OCI-LY1 (cell line): ENCODE data around the gene BLMH.

Experiments
- H2AFZ ChIP-seq: fragments of 200-600 bp; sonication (generic), shearing (Covaris generic); 2 replicates; pipeline ENCODE4 v1.6.0; 2014; ENCODE audit warnings: antibody characterized with exemption, mild to moderate bottlenecking, low read length
- H3F3A ChIP-seq: fragments of 200-600 bp; sonication (generic), shearing (Covaris generic); 2 replicates; pipeline ENCODE4 v1.6.0; 2014; ENCODE audit warnings: mild to moderate bottlenecking, antibody characterized with exemption, low read length, moderate library complexity; ENCODE audit not compliant: insufficient read depth
- H3K27ac ChIP-seq: fragments of 200-600 bp; sonication (generic); 2 replicates; pipeline ENCODE4 v1.5.1; 2014; ENCODE audit warnings: low read length, mixed run types, mild to moderate bottlenecking, low read depth; ENCODE audit not compliant: poor library complexity, severe bottlenecking
- H3K27me3 ChIP-seq: fragments of 200-600 bp; sonication (generic); 2 replicates; pipeline ENCODE4 v1.6.0; 2014; ENCODE audit warnings: antibody characterized with exemption, mild to moderate bottlenecking, low read length, moderate library complexity; ENCODE audit not compliant: insufficient read depth
- H3K36me3 ChIP-seq: fragments of 200-600 bp; sonication (generic); 2 replicates; pipeline ENCODE4 v1.6.1; 2014; ENCODE audit warnings: mild to moderate bottlenecking, antibody characterized with exemption, low read length, moderate library complexity, mixed read lengths; ENCODE audit not compliant: insufficient read depth
- H3K4me1 ChIP-seq: fragments of 200-600 bp; sonication (generic); 2 replicates; pipeline ENCODE4 v1.5.1; 2014; ENCODE audit warnings: mild to moderate bottlenecking, low read length, moderate library complexity; ENCODE audit not compliant: insufficient read depth, severe bottlenecking
- H3K4me2 ChIP-seq: fragments of 200-600 bp; sonication (generic), shearing (Covaris generic); 2 replicates; pipeline ENCODE4 v1.6.1; 2014; ENCODE audit warnings: low read length
- H3K4me3 ChIP-seq: fragments of 200-600 bp; sonication (generic); 2 replicates; pipeline ENCODE4 v1.5.1; 2014; ENCODE audit warnings: low read length, low read depth, mild to moderate bottlenecking, mixed read lengths; ENCODE audit not compliant: poor library complexity, severe bottlenecking
- H3K79me2 ChIP-seq: fragments of 200-600 bp; shearing (Covaris generic); 2 replicates; pipeline ENCODE4 v1.6.1; 2016; ENCODE audit warnings: mixed run types, low read length, mixed read lengths; ENCODE audit not compliant: insufficient read depth
- H3K9ac ChIP-seq: fragments of 200-600 bp; sonication (generic), shearing (Covaris generic); 2 replicates; pipeline ENCODE4 v1.6.1; 2014; ENCODE audit warnings: mild to moderate bottlenecking, low read length, mixed read lengths
- H3K9me2 ChIP-seq: fragments of 200-600 bp; sonication (generic), shearing (Covaris generic); 2 replicates; pipeline ENCODE4 v1.6.1; 2014; ENCODE audit warnings: low read depth, mild to moderate bottlenecking, low read length, mixed read lengths
- H3K9me3 ChIP-seq: fragments of 200-600 bp; shearing (Covaris generic); 2 replicates; pipeline ENCODE4 v1.6.1; 2014; ENCODE audit warnings: low read length, mixed read lengths
- H4K20me1 ChIP-seq: fragments of 200-600 bp; sonication (generic), shearing (Covaris generic); 2 replicates; pipeline ENCODE4 v1.6.0; 2016; ENCODE audit warnings: mild to moderate bottlenecking, low read length; ENCODE audit not compliant: insufficient read depth
- EZH2 ChIP-seq: fragments of 200-600 bp; sonication (generic), shearing (Covaris generic); IDR thresholded peaks from 2 replicates; pipeline ENCODE4 v1.8.0; 2017; ENCODE audit warnings: borderline replicate concordance, mixed run types, mild to moderate bottlenecking, antibody characterized with exemption, low read length, moderate library complexity, mixed read lengths
- TF ChIP-seq, protein P1 (sequence below): fragments of 200-600 bp; sonication (generic), shearing (Covaris generic); IDR thresholded peaks from 2 replicates; pipeline ENCODE4 v1.5.1; 2017; ENCODE audit warnings: mild to moderate bottlenecking, antibody characterized with exemption, low read length, moderate library complexity, mixed read lengths

BLMH gene

DNA sequence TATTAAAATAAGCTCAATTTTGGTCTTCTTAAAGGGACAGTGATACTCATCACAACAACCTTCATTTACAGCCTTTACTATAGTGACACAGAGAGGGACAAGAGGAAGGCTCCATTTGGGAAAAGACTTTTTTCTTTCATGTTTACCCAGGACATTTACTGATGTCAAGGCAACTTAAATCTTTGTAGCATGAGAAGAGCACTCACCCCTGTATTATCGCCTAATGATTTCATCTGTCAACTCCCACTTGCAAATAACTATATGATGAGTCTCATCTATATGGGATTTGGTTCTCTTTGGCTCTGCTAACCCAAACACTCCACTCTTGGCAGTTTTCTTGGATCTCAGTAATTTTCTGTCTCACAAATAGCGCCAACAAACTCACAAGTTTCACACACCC, 24.1 kb downstream of the BLMH start:
- no peak overlapping the region for H3K4me3 ChIP-seq
- no peaks in the 10 kb centered on the region for H4K20me1 ChIP-seq
- H3K9me2 ChIP-seq, result no peaks in the 10 kb centered on the region
- no peak overlapping the region for H2AFZ ChIP-seq
- TF ChIP-seq, protein P1, sequence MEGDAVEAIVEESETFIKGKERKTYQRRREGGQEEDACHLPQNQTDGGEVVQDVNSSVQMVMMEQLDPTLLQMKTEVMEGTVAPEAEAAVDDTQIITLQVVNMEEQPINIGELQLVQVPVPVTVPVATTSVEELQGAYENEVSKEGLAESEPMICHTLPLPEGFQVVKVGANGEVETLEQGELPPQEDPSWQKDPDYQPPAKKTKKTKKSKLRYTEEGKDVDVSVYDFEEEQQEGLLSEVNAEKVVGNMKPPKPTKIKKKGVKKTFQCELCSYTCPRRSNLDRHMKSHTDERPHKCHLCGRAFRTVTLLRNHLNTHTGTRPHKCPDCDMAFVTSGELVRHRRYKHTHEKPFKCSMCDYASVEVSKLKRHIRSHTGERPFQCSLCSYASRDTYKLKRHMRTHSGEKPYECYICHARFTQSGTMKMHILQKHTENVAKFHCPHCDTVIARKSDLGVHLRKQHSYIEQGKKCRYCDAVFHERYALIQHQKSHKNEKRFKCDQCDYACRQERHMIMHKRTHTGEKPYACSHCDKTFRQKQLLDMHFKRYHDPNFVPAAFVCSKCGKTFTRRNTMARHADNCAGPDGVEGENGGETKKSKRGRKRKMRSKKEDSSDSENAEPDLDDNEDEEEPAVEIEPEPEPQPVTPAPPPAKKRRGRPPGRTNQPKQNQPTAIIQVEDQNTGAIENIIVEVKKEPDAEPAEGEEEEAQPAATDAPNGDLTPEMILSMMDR, result no peak
- TF ChIP-seq EZH2, result no peak
- H3K79me2 ChIP-seq, result no peaks in the 10 kb centered on the region
- no peaks in the 10 kb centered on the region for H3K4me1 ChIP-seq
- no peak overlapping the region for H3K9ac ChIP-seq
- H3F3A ChIP-seq, result no peaks in the 10 kb centered on the region
- H3K27me3 ChIP-seq, result no peaks in the 10 kb centered on the region
- H3K4me2 ChIP-seq, result no peak overlapping the region
- H3K36me3 ChIP-seq, result peaks cover 95% of the 10 kb centered on the region
- H3K9me3 ChIP-seq, result no peaks in the 10 kb centered on the region
- no peak overlapping the region for H3K27ac ChIP-seq

DNA sequence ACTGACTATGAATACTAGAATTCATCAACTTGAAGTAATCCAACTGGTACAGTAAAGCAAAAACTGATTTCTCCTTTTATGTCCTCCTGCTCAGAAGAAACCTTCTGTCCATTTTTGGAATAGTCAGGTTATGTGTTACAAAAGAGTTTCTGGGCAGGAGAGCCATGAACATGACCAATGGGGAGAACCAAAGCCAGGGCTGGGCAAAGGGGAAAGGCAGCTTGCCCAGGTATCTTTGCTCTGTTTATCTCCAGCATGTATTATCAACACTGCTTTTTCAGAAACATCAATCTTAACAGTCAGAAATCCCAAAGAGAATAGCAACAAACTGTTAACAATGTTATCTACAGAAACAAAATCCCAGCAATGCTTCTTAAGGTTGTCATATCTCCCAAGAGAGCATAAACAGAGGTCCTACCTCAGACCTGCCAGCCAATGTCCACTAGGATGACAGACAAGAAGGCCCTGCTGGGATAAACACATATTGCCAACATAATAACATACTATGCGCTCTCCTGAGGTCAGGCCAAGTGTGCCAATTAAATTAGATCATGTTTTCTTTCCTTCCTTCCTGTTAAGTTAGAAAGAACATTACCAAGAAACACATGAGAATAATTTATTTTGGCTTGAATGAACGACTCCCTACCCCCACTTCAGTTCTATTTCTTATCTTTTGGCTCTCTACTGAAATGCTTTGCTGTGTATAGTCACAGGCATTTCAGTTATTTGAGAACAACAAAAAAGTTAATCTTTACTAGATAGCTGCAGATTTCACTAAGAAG, 28.0 kb downstream of the BLMH start:
- Histone ChIP-seq H3F3A (no peaks in the 10 kb centered on the region), H3K79me2 (no peaks in the 10 kb centered on the region), H3K4me1 (no peaks in the 10 kb centered on the region), H3K9ac (no peak overlapping the region), H4K20me1 (no peaks in the 10 kb centered on the region), H3K27ac (no peak overlapping the region), H3K4me2 (no peak overlapping the region), H3K4me3 (no peak overlapping the region), H3K9me3 (no peaks in the 10 kb centered on the region), H3K36me3 (peaks cover 97% of the 10 kb centered on the region), H2AFZ (no peak overlapping the region), H3K27me3 (no peaks in the 10 kb centered on the region), H3K9me2 (no peaks in the 10 kb centered on the region)
- TF ChIP-seq, protein P1, result no peak

DNA sequence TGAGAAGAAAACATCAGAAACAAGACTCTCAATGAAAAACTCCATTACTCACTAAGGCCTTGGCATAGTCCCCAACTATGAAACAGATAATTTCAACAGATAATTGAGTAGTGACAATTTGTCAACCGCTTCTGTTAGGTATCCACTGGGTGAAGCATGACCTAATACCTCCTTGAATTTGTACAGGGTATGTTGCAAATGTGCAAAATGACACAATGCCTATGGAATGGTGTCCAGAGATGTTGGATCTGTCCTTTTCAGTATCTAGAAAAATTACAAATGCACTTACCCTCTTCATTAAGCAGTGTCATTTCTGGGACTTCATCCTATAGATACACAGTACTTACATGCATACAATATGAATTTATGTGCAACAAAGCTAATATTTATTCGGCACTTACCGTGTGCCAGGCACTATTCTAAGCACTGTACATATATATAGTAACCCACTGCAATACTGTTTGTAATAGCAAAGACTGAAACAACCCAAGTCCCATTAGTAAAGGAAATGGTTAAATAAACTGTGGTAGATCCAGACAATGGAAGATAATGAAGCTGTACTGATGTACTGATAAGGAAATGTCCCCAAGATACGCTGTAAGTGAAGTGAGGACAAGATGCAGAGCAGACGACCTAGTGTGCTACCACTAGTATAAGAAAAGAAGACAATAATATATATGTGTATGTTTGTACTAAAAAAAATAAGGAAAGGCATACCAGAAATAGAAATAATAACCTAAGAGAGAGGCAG, 34.8 kb downstream of the BLMH start:
- no peaks in the 10 kb centered on the region; the same call in 1 of the 2 replicates for H3K9me3 ChIP-seq
- TF ChIP-seq, protein P1, result no peak
- no peak for TF ChIP-seq EZH2
- no peak overlapping the region for H3K27ac ChIP-seq
- no peaks in the 10 kb centered on the region for H3K79me2 ChIP-seq
- no peak overlapping the region for H3K4me3 ChIP-seq
- no peaks in the 10 kb centered on the region for H3F3A ChIP-seq
- H3K9me2 ChIP-seq, result no peaks in the 10 kb centered on the region
- H3K9ac ChIP-seq, result no peak overlapping the region
- no peaks in the 10 kb centered on the region for H3K4me1 ChIP-seq
- H2AFZ ChIP-seq, result no peak overlapping the region
- no peaks in the 10 kb centered on the region for H3K27me3 ChIP-seq
- peaks cover 82% of the 10 kb centered on the region for H3K36me3 ChIP-seq
- no peak overlapping the region for H3K4me2 ChIP-seq
- H4K20me1 ChIP-seq, result no peaks in the 10 kb centered on the region
